Keratinocyte (primary cell): ENCODE measurements around the gene B9D1. TPM values are rescaled to one million over a fixed set of nuclear protein-coding genes. Genes with fewer than 3 reads are reported as not detected.

Experiments
- DNase-seq: peaks from one replicate; pipeline ENCODE4 v3.0.0-alpha.2; 2011; ENCODE audit warnings: low read depth, missing footprints, low spot score
- FAIRE-seq: peaks from 2 replicates; lab custom pipeline; 2011; peaks lifted over from hg19 to GRCh38; lab: Jason Lieb, UNC
- H2AFZ ChIP-seq: 2 replicates; pipeline ENCODE4 v1.6.0; 2012; ENCODE audit warnings: low read length, control low read depth, inconsistent platforms; ENCODE audit not compliant: control insufficient read depth
- H3K27ac ChIP-seq: 2 replicates; pipeline ENCODE4 v1.5.1; 2011; ENCODE audit warnings: low read length; ENCODE audit not compliant: control insufficient read depth, insufficient read depth
- H3K27me3 ChIP-seq: 3 replicates; pipeline ENCODE4 v1.6.0; 2011; ENCODE audit warnings: low read length; ENCODE audit not compliant: control insufficient read depth, insufficient read depth; ENCODE audit errors: extremely low read depth
- H3K36me3 ChIP-seq, 2 experiments: 2 replicates in 1 of 2; 3 replicates in 1 of 2; pipeline ENCODE4 v1.5.1; 2011; ENCODE audit warnings: low read length in 2 of 2, mild to moderate bottlenecking in 1 of 2; ENCODE audit not compliant: control insufficient read depth in 2 of 2, insufficient read depth in 2 of 2; ENCODE audit errors: extremely low read depth in 1 of 2
- H3K4me1 ChIP-seq: 3 replicates; pipeline ENCODE4 v1.5.1; 2011; ENCODE audit warnings: low read length; ENCODE audit not compliant: control insufficient read depth, insufficient read depth; ENCODE audit errors: extremely low read depth
- H3K4me2 ChIP-seq: 3 replicates; pipeline ENCODE4 v1.6.0; 2011; ENCODE audit warnings: low read depth, low read length; ENCODE audit not compliant: control insufficient read depth, insufficient read depth; ENCODE audit errors: extremely low read depth
- H3K4me3 ChIP-seq, 3 experiments: fragments of 200-600 bp in 1 of 3; sonication (generic) in 1 of 3; 2 replicates in 2 of 3; 3 replicates in 1 of 3; pipeline ENCODE4 v1.5.1; 2011 to 2016; ENCODE audit warnings: low read length in 3 of 3, mild to moderate bottlenecking in 3 of 3, control low read depth in 2 of 3, inconsistent platforms in 1 of 3, low read depth in 1 of 3, mixed read lengths in 1 of 3, mixed run types in 1 of 3, moderate library complexity in 1 of 3; ENCODE audit not compliant: control insufficient read depth in 2 of 3, insufficient read depth in 2 of 3; ENCODE audit errors: extremely low read depth in 1 of 3
- H3K79me2 ChIP-seq: 2 replicates; pipeline ENCODE4 v1.6.0; 2012; ENCODE audit warnings: low read length; ENCODE audit not compliant: control insufficient read depth, insufficient read depth
- H3K9ac ChIP-seq: 3 replicates; pipeline ENCODE4 v1.6.0; 2011; ENCODE audit warnings: low read length; ENCODE audit not compliant: control insufficient read depth, insufficient read depth; ENCODE audit errors: extremely low read depth
- H3K9me1 ChIP-seq: 3 replicates; pipeline ENCODE4 v1.6.0; 2011; ENCODE audit warnings: low read length; ENCODE audit not compliant: control insufficient read depth, insufficient read depth; ENCODE audit errors: extremely low read depth
- H3K9me3 ChIP-seq: 2 replicates; pipeline ENCODE4 v1.5.1; 2012; ENCODE audit warnings: low read depth, low read length; ENCODE audit not compliant: control insufficient read depth
- H4K20me1 ChIP-seq: 3 replicates; pipeline ENCODE4 v1.6.0; 2011; ENCODE audit warnings: low read length; ENCODE audit not compliant: control insufficient read depth, insufficient read depth; ENCODE audit errors: extremely low read depth
- CTCF ChIP-seq, 3 experiments: IDR thresholded peaks in 1 of 3; conservative IDR thresholded peaks in 1 of 3; optimal IDR thresholded peaks in 1 of 3; 2 replicates in 2 of 3; 3 replicates in 1 of 3; pipeline versions ENCODE3 to v1.5.1; 2011; ENCODE audit warnings: low read length in 3 of 3, mild to moderate bottlenecking in 3 of 3, moderate library complexity in 2 of 3, control low read depth in 1 of 3, inconsistent platforms in 1 of 3; ENCODE audit not compliant: insufficient read depth in 2 of 3; ENCODE audit errors: extremely low read depth in 1 of 3
- EZH2 ChIP-seq: IDR thresholded peaks from one replicate; pipeline ENCODE4 v1.6.1; 2012; ENCODE audit warnings: inconsistent platforms, mild to moderate bottlenecking, low read length, moderate library complexity
- dilution Hi-C: fragments of 300-500 bp; cut with MboI; formaldehyde crosslinking; loops from one replicate; pipeline ENCODE4 v1.7.0; 2020; ENCODE audit warnings: low sequenced_read_pairs; ENCODE audit not compliant: extremely low pct_ligation_motif_present
- polyA plus RNA-seq, 5 experiments: library from polyadenylated mRNA; depleted of rRNA in 3 of 5; stranded (reverse) in 3 of 5; stranded (forward) in 1 of 5; unstranded in 1 of 5; fragments of >200 nt; gene quantifications; 1 replicate in 1 of 5; 2 replicates in 3 of 5; 3 replicates in 1 of 5; pipeline versions ENCODE4 v1.2.1 to v1.2.3, GENCODE V29; 2011 to 2012; ENCODE audit warnings: missing spikeins in 2 of 5, low read depth in 1 of 5, low replicate concordance in 1 of 5

The B9D1 gene
- polyA plus RNA-seq, 1 donor (not counting 4 experiments of a cell fraction or from before 2014, with no cell fraction given), result 30.3 TPM

GRCh38 chr17:19372011-19372370, 9.5 kb upstream of the B9D1 start:
- Histone ChIP-seq H3K27me3 (no peaks in the 10 kb centered on the region), H3K79me2 (no peaks in the 10 kb centered on the region), H3K9me3 (no peaks in the 10 kb centered on the region), H3K36me3 (no peaks in the 10 kb centered on the region), H3K27ac (no peak overlapping the region), H3K9me1 (no peaks in the 10 kb centered on the region), H4K20me1 (no peaks in the 10 kb centered on the region), H3K9ac (no peak overlapping the region), H3K4me1 (peaks cover 3% of the 10 kb centered on the region), H3K4me2 (no peak overlapping the region), H2AFZ (no peak overlapping the region), H3K4me3 (no peak overlapping the region)
- dilution Hi-C loops, result loop anchor here (25.0 kb wide), 1 partner anchor 290 kb away; no protein-coding TSS in a partner anchor
- no peak for FAIRE-seq
- DNase-seq, result no peak
- TF ChIP-seq CTCF (optimal IDR thresholded peaks at IDR 0.05 in 1 of 3, IDR thresholded peaks at IDR 0.05 in 1 of 3, conservative IDR thresholded peaks at IDR 0.05 in 1 of 3; ENCODE audit: extremely low read depth in 1 of 3, insufficient read depth in 2 of 3, low read length in 3 of 3), result no peak
- TF ChIP-seq EZH2, result no peak

- no peak for TF ChIP-seq EZH2
- no peak for TF ChIP-seq CTCF (optimal IDR thresholded peaks at IDR 0.05 in 1 of 3, IDR thresholded peaks at IDR 0.05 in 1 of 3, conservative IDR thresholded peaks at IDR 0.05 in 1 of 3; ENCODE audit: extremely low read depth in 1 of 3, insufficient read depth in 2 of 3, low read length in 3 of 3)
- no peak for FAIRE-seq
- no peak overlapping the region for H3K4me2 ChIP-seq
Measured at GRCh38 chr17:19371259-19372010, 8.9 kb upstream of the B9D1 start.

More at GRCh38 chr17:19371259-19372010, 8.9 kb upstream of the B9D1 start:
- Histone ChIP-seq H3K9me3 (no peaks in the 10 kb centered on the region), H3K4me1 (peaks cover 2% of the 10 kb centered on the region), H3K4me3 (no peak overlapping the region), H3K27me3 (no peaks in the 10 kb centered on the region), H4K20me1 (no peaks in the 10 kb centered on the region), H3K9ac (no peak overlapping the region), H3K27ac (no peak overlapping the region), H3K36me3 (no peaks in the 10 kb centered on the region), H3K79me2 (no peaks in the 10 kb centered on the region), H2AFZ (no peak overlapping the region), H3K9me1 (no peaks in the 10 kb centered on the region)
- no peak for DNase-seq
- dilution Hi-C loops, result loop anchor here (25.0 kb wide), 1 partner anchor 291 kb away; no protein-coding TSS in a partner anchor
